SH-SY5Y (cell line): ENCODE results near the gene LINC01488.

ENCODE experiments used
- GATA2 ChIP-seq: IDR thresholded peaks from 2 replicates; pipeline ENCODE4 v1.6.1; 2011; ENCODE audit warnings: mild to moderate bottlenecking, low read depth, low read length
- GATA3 ChIP-seq: IDR thresholded peaks from 2 replicates; pipeline ENCODE4 v1.6.1; 2011; ENCODE audit warnings: low read depth, mild to moderate bottlenecking, low read length, moderate library complexity

GRCh38 chr11:69456712-69457111, 24.8 kb upstream of the LINC01488 start:
- TF ChIP-seq GATA2 (no peak), GATA3 (no peak)
